GM23248 (cell line): Measurements from ENCODE around the gene LNPK. TPM values are rescaled to one million over a fixed set of nuclear protein-coding genes. Genes with fewer than 3 reads are reported as not detected.
"Not testable (repeated sequence)": the region's sequence is repeated elsewhere in the genome, so short reads cannot be mapped to it uniquely, and the experiment has no call there.

Experiments
- DNase-seq: peaks from one replicate; pipeline ENCODE4 v3.0.0-alpha.2; 2015
- H2AFZ ChIP-seq: fragments of 200-600 bp; sonication (generic); 2 replicates; pipeline ENCODE4 v1.6.1; 2016; ENCODE audit warnings: antibody characterized with exemption
- H3F3A ChIP-seq: fragments of 200-600 bp; sonication (generic); 2 replicates; pipeline ENCODE4 v1.6.1; 2016; ENCODE audit warnings: mild to moderate bottlenecking, antibody characterized with exemption, mixed run types; ENCODE audit not compliant: insufficient read depth
- H3K27ac ChIP-seq: fragments of 200-600 bp; sonication (generic); 2 replicates; pipeline ENCODE4 v1.5.1; 2016; ENCODE audit warnings: mild to moderate bottlenecking
- H3K27me3 ChIP-seq: fragments of 200-600 bp; sonication (generic); replicated peaks from 2 replicates; pipeline ENCODE4 v1.6.1; 2016; ENCODE audit warnings: mild to moderate bottlenecking; ENCODE audit not compliant: insufficient read depth
- H3K36me3 ChIP-seq: fragments of 200-600 bp; sonication (generic); 2 replicates; pipeline ENCODE4 v1.6.1; 2016; ENCODE audit warnings: low read depth, mild to moderate bottlenecking
- H3K4me1 ChIP-seq: fragments of 200-600 bp; sonication (generic); 2 replicates; pipeline ENCODE4 v1.6.1; 2016; ENCODE audit warnings: mild to moderate bottlenecking; ENCODE audit not compliant: insufficient read depth
- H3K4me2 ChIP-seq: fragments of 200-600 bp; sonication (generic); one replicate; pipeline ENCODE4 v1.6.1; 2016; ENCODE audit warnings: mild to moderate bottlenecking; ENCODE audit not compliant: unreplicated experiment
- H3K4me3 ChIP-seq: fragments of 200-600 bp; sonication (generic); 2 replicates; pipeline ENCODE4 v1.5.1; 2016; ENCODE audit warnings: mild to moderate bottlenecking
- H3K79me2 ChIP-seq: fragments of 200-600 bp; sonication (generic); 2 replicates; pipeline ENCODE4 v1.6.1; 2016; ENCODE audit warnings: mild to moderate bottlenecking; ENCODE audit not compliant: insufficient read depth
- H3K9ac ChIP-seq: fragments of 200-600 bp; sonication (generic); 2 replicates; pipeline ENCODE4 v1.6.1; 2016; ENCODE audit warnings: mild to moderate bottlenecking
- H3K9me2 ChIP-seq: fragments of 200-600 bp; sonication (generic); 2 replicates; pipeline ENCODE4 v1.6.1; 2016; ENCODE audit warnings: mixed run types, mild to moderate bottlenecking, moderate library complexity; ENCODE audit not compliant: insufficient read depth
- H3K9me3 ChIP-seq: fragments of 200-600 bp; sonication (generic); one replicate; pipeline ENCODE4 v1.6.1; 2017; ENCODE audit warnings: low read depth
- H4K20me1 ChIP-seq: fragments of 200-600 bp; sonication (generic); 2 replicates; pipeline ENCODE4 v1.6.0; 2016; ENCODE audit not compliant: insufficient read depth
- EZH2 ChIP-seq: fragments of 200-600 bp; sonication (generic); IDR thresholded peaks from 2 replicates; pipeline ENCODE4 v1.6.1; 2018; ENCODE audit warnings: antibody characterized with exemption, mild to moderate bottlenecking; ENCODE audit not compliant: insufficient read depth, poor library complexity, severe bottlenecking
- EZH2phosphoT487 ChIP-seq: fragments of 200-600 bp; sonication (generic); IDR thresholded peaks from 2 replicates; pipeline ENCODE4 v1.6.1; 2018; ENCODE audit warnings: antibody characterized with exemption, moderate library complexity, mild to moderate bottlenecking, low read depth; ENCODE audit not compliant: insufficient read depth
- WGBS, 2 experiments: methylation state at CpG; one replicate each; pipeline ENCODE4 v1.1.6; 2015 to 2017; ENCODE audit warnings: low lambda C conversion rate in 2 of 2, low coverage in 1 of 2; ENCODE audit errors: missing lambda C conversion rate in 2 of 2; 5-methylcytosine and 5-hydroxymethylcytosine counted together
- in situ Hi-C: fragments of 300-500 bp; cut with MboI; formaldehyde crosslinking; loops from 2 replicates; pipeline ENCODE4 v1.15.0; 2020
- polyA plus RNA-seq: library from polyadenylated mRNA; unstranded; fragments of >200 nt; fragmentation: Nextera tagmentation; extraction: Ambion mirVana; gene quantifications from 2 replicates; pipeline ENCODE4 v1.2.1, GENCODE V29; 2016
- total RNA-seq: library from RNA; depleted of rRNA; stranded (reverse); fragments of >200 nt; shearing (Covaris generic); gene quantifications from 2 replicates; pipeline ENCODE4 v1.2.3, GENCODE V29; 2014

The LNPK gene
- total and polyA plus RNA-seq, 2 experiments from 2014 or later = 66.1 to 68.3 TPM

- Histone ChIP-seq H2AFZ (peak overlapping the region; percentile 1; the same call in 1 of the 2 replicates), H3K9me3 (no peaks in the 10 kb centered on the region), H4K20me1 (no peaks in the 10 kb centered on the region), H3K9ac (peak overlapping the region; percentile 49; the same call in 1 of the 2 replicates), H3K4me3 (peak overlapping the region; percentile 15; the same call in 1 of the 2 replicates), H3K9me2 (no peaks in the 10 kb centered on the region), H3K4me2 (peak overlapping the region; percentile 17), H3K4me1 (peaks cover 58% of the 10 kb centered on the region), H3K36me3 (peaks cover 12% of the 10 kb centered on the region), H3K79me2 (no peaks in the 10 kb centered on the region), H3K27me3 (no peaks in the 10 kb centered on the region), H3F3A (peaks cover 63% of the 10 kb centered on the region), H3K27ac (peak overlapping the region; percentile 84)
- in situ Hi-C loops = no loop called here
- DNase-seq = peak; percentile 77
- WGBS, 2 experiments = 10% methylated on average over 5 of the region's 5 CpGs
- TF ChIP-seq EZH2 (no peak), EZH2phosphoT487 (no peak)
Measured at GRCh38 chr2:175929850-175930249, 72.2 kb downstream of the LNPK start.

- Histone ChIP-seq H3K4me1 (peaks cover 41% of the 10 kb centered on the region), H3K9me3 (no peaks in the 10 kb centered on the region), H3K9ac (peak overlapping the region; percentile 37), H3K4me3 (no peak overlapping the region), H3K27ac (peak overlapping the region; percentile 54), H3K27me3 (no peaks in the 10 kb centered on the region), H3F3A (peaks cover 42% of the 10 kb centered on the region), H4K20me1 (no peaks in the 10 kb centered on the region), H3K9me2 (no peaks in the 10 kb centered on the region), H3K36me3 (peaks cover 4% of the 10 kb centered on the region; the same call in 1 of the 2 replicates), H3K4me2 (peak overlapping the region; percentile 22), H2AFZ (no peak overlapping the region), H3K79me2 (no peaks in the 10 kb centered on the region)
- 2 to 3% methylated on average over 2 of the region's 2 CpGs for WGBS, 2 experiments
- in situ Hi-C loops = no loop called here
- peak; percentile 87 for DNase-seq
- no peak for TF ChIP-seq EZH2
- no peak for TF ChIP-seq EZH2phosphoT487
Measured at GRCh38 chr2:175926272-175926671, 75.8 kb downstream of the LNPK start.

GRCh38 chr2:175922160-175922559 is 79.9 kb downstream of the LNPK start:
- H3K27ac ChIP-seq = no peak overlapping the region
- no peaks in the 10 kb centered on the region for H4K20me1 ChIP-seq
- 93 to 100% methylated on average over 2 of the region's 2 CpGs for WGBS, 2 experiments
- H3K36me3 ChIP-seq = no peaks in the 10 kb centered on the region
- H3K27me3 ChIP-seq = no peaks in the 10 kb centered on the region
- H2AFZ ChIP-seq = no peak overlapping the region
- TF ChIP-seq EZH2 (no peak), EZH2phosphoT487 (no peak)
- H3K4me3 ChIP-seq = no peak overlapping the region
- no peaks in the 10 kb centered on the region for H3K9me3 ChIP-seq
- H3K9me2 ChIP-seq = no peaks in the 10 kb centered on the region
- H3K4me1 ChIP-seq = peaks cover 14% of the 10 kb centered on the region
- in situ Hi-C loops = no loop called here
- no peak for DNase-seq
- H3K79me2 ChIP-seq = no peaks in the 10 kb centered on the region
- H3K4me2 ChIP-seq = no peak overlapping the region
- no peak overlapping the region for H3K9ac ChIP-seq
- peaks cover 14% of the 10 kb centered on the region for H3F3A ChIP-seq

GRCh38 chr2:175918935-175919334 is 83.1 kb downstream of the LNPK start:
- Histone ChIP-seq H3K9ac (no peak overlapping the region), H3K27ac (no peak overlapping the region), H3K79me2 (no peaks in the 10 kb centered on the region), H2AFZ (no peak overlapping the region), H3F3A (no peaks in the 10 kb centered on the region), H3K4me1 (no peaks in the 10 kb centered on the region), H3K27me3 (no peaks in the 10 kb centered on the region), H3K9me2 (no peaks in the 10 kb centered on the region), H3K36me3 (no peaks in the 10 kb centered on the region), H4K20me1 (no peaks in the 10 kb centered on the region), H3K9me3 (no peaks in the 10 kb centered on the region), H3K4me3 (no peak overlapping the region), H3K4me2 (no peak overlapping the region)
- DNase-seq = no peak
- 81 to 85% methylated on average over 3 of the region's 3 CpGs for WGBS, 2 experiments
- in situ Hi-C loops = no loop called here
- no peak for TF ChIP-seq EZH2
- no peak for TF ChIP-seq EZH2phosphoT487

- H3K9me2 ChIP-seq = no peaks in the 10 kb centered on the region
- H2AFZ ChIP-seq = no peak overlapping the region
- H3K4me2 ChIP-seq = no peak overlapping the region
- peak; percentile 21 for DNase-seq
- no peak overlapping the region for H3K27ac ChIP-seq
- no peaks in the 10 kb centered on the region for H4K20me1 ChIP-seq
- no peaks in the 10 kb centered on the region for H3K4me1 ChIP-seq
- H3K4me3 ChIP-seq = no peak overlapping the region
- no peaks in the 10 kb centered on the region for H3K9me3 ChIP-seq
- no peaks in the 10 kb centered on the region for H3K79me2 ChIP-seq
- no peaks in the 10 kb centered on the region for H3K36me3 ChIP-seq
- H3K9ac ChIP-seq = no peak overlapping the region
- TF ChIP-seq EZH2phosphoT487 (no peak), EZH2 (no peak)
- in situ Hi-C loops = no loop called here
- no peaks in the 10 kb centered on the region for H3F3A ChIP-seq
- no peaks in the 10 kb centered on the region for H3K27me3 ChIP-seq
- 91 to 95% methylated on average over 3 of the region's 3 CpGs for WGBS, 2 experiments
Measured at GRCh38 chr2:175914846-175915245, 87.2 kb downstream of the LNPK start.

GRCh38 chr2:175913849-175914743 is 88.0 kb downstream of the LNPK start:
- H2AFZ ChIP-seq, H3K27ac ChIP-seq, in situ Hi-C loops, H3K4me3 ChIP-seq, H3K79me2 ChIP-seq, H3K4me1 ChIP-seq, H3F3A ChIP-seq, H3K9ac ChIP-seq, H3K27me3 ChIP-seq, DNase-seq, H4K20me1 ChIP-seq, H3K9me3 ChIP-seq, H3K4me2 ChIP-seq, H3K9me2 ChIP-seq, H3K36me3 ChIP-seq: not testable (repeated sequence)
- WGBS, 2 experiments = 75 to 78% methylated on average over 12 of the region's 12 CpGs
